ENCODE data around the gene BRIP1.

DNA sequence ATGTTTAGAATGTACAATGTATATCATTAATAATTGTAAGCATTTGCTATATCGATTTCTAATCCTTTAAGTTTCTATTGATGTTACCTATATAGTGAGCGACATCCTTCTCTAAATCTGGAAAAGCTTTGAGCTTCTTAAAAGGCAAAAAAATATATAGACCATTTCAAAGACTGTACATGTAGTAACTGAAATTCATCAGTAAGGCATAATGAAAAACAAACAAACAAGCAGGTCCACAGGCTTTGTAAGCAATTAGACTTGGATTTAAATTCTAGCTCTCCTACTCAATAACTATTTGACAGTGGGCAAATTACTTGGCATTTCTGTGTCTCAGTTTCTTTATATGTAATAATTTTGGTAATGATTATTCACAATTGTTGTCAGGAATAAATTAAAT lies 220.6 kb downstream of the BRIP1 start:
- TF ChIP-seq, protein P1, sequence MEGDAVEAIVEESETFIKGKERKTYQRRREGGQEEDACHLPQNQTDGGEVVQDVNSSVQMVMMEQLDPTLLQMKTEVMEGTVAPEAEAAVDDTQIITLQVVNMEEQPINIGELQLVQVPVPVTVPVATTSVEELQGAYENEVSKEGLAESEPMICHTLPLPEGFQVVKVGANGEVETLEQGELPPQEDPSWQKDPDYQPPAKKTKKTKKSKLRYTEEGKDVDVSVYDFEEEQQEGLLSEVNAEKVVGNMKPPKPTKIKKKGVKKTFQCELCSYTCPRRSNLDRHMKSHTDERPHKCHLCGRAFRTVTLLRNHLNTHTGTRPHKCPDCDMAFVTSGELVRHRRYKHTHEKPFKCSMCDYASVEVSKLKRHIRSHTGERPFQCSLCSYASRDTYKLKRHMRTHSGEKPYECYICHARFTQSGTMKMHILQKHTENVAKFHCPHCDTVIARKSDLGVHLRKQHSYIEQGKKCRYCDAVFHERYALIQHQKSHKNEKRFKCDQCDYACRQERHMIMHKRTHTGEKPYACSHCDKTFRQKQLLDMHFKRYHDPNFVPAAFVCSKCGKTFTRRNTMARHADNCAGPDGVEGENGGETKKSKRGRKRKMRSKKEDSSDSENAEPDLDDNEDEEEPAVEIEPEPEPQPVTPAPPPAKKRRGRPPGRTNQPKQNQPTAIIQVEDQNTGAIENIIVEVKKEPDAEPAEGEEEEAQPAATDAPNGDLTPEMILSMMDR (IDR thresholded peaks at IDR 0.05): no peak
- no peak for TF ChIP-seq POLR2A (IDR thresholded peaks at IDR 0.05)

All from uterus (tissue), 2 donors.